CD4-positive, alpha-beta T cell treated with Interferon alpha-2 for 1 hour (primary cell): ENCODE measurements around the gene NXPH3.
A peak's percentile ranks its signal among the peaks of the same experiment; 100 is the strongest.
"Not testable (repeated sequence)": the region's sequence is repeated elsewhere in the genome, so short reads cannot be mapped to it uniquely, and the experiment has no call there.

Experiments used
- DNase-seq, 2 donors: peaks; one replicate each; pipeline ENCODE4 v3.0.0-alpha.2; 2020 to 2022

Gene NXPH3

GRCh38 chr17:49575679-49576087 lies at the start of gene NXPH3:
TSS of gene NXPH3 (plus strand) at chr17:49575871. CDS start at chr17:49576220, 349 bp downstream.
- peak; percentile 51 to 72 for DNase-seq

- DNase-seq = no peak
Measured at GRCh38 chr17:49527927-49528651, 47.6 kb upstream of the NXPH3 start.

GRCh38 chr17:49528966-49529365 lies 46.7 kb upstream of the NXPH3 start:
- no peak for DNase-seq

GRCh38 chr17:49530118-49530517 lies 45.6 kb upstream of the NXPH3 start:
- DNase-seq = no peak

- no peak for DNase-seq
Measured at GRCh38 chr17:49543860-49544259, 31.8 kb upstream of the NXPH3 start.

- DNase-seq = no peak
Measured at GRCh38 chr17:49545007-49545660, 30.5 kb upstream of the NXPH3 start.

GRCh38 chr17:49545806-49546545 lies 29.7 kb upstream of the NXPH3 start:
- no peak for DNase-seq

GRCh38 chr17:49546546-49547535 lies 28.8 kb upstream of the NXPH3 start:
- no peak for DNase-seq

- no peak for DNase-seq
Measured at GRCh38 chr17:49547566-49547965, 28.1 kb upstream of the NXPH3 start.

- DNase-seq = no peak
Measured at GRCh38 chr17:49548051-49548505, 27.6 kb upstream of the NXPH3 start.

- no peak for DNase-seq
Measured at GRCh38 chr17:49548506-49549310, 27.0 kb upstream of the NXPH3 start.

GRCh38 chr17:49549311-49549605 lies 26.4 kb upstream of the NXPH3 start:
- no peak for DNase-seq

- no peak for DNase-seq
Measured at GRCh38 chr17:49549691-49550678, 25.7 kb upstream of the NXPH3 start.

- not testable (repeated sequence) for DNase-seq
Measured at GRCh38 chr17:49550764-49551163, 24.9 kb upstream of the NXPH3 start.

- no peak for DNase-seq
Measured at GRCh38 chr17:49551221-49552069, 24.2 kb upstream of the NXPH3 start.

GRCh38 chr17:49552070-49552751 lies 23.5 kb upstream of the NXPH3 start:
- DNase-seq = no peak

GRCh38 chr17:49553676-49554335 lies 21.9 kb upstream of the NXPH3 start:
- no peak for DNase-seq
